Right renal cortex interstitium (tissue), 3 donors: ENCODE measurements around the gene FIGLA. TPM values are rescaled to one million over a fixed set of nuclear protein-coding genes. Genes with fewer than 3 reads are reported as not detected.
"Not testable (repeated sequence)": the region's sequence is repeated elsewhere in the genome, so short reads cannot be mapped to it uniquely, and the experiment has no call there.

Source experiments
- DNase-seq, 3 donors: peaks; one replicate each; pipeline ENCODE4 v3.0.0-alpha.2; 2013; ENCODE audit warnings: low read depth in 3 of 3, low spot score in 2 of 3
- polyA plus RNA-seq, 3 donors: library from polyadenylated mRNA; unstranded; fragments of 120-200 nt; gene quantifications; one replicate each; pipeline ENCODE4 v1.2.1, GENCODE V29; 2013; ENCODE audit not compliant: insufficient read length in 3 of 3

The FIGLA gene
- polyA plus RNA-seq, 3 donors = not detected

DNA sequence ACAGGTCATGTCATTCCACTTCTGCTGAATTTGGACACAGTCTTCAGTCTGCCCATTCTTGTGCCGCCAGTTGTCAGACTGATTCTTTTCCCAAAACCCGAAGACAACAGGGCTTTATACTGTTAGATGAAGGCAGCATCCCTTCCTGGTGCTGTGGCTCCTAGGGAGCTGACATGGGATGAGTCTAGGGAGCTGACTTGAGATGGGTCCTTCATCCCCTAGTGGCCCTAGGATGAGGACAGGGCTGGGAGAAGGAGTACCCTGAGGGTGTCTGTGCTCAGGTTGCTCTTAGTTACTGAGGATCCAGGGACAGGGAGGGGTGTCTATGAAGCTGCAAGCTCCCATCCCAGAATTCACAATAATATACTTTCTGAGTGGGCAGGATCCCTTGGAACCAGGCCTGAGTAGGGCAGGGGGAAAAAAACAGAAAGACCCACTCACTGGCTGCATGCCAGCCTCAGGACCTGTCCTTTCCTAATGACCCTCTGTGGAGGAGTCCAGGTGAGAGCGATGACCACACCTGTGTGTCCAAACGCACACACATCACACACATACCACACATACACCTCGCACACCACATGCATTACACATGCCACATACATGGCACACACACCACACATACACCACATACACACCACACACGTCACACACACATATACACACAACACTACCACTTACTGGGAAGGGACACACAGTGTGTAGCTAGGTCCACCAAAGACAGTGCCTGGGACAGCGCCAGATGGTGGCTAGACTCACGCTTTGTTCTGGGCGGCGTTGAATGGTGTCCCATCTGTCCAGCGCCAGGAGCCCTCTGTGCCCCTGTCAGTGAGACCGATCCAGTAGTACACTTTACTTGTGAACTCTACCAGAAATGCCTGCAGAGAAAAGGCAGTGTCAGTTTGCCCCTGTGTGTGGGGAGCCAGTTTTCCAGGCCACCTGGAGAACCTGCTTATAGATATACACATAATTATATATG, 18.8 kb upstream of the FIGLA start:
- no peak for DNase-seq

DNA sequence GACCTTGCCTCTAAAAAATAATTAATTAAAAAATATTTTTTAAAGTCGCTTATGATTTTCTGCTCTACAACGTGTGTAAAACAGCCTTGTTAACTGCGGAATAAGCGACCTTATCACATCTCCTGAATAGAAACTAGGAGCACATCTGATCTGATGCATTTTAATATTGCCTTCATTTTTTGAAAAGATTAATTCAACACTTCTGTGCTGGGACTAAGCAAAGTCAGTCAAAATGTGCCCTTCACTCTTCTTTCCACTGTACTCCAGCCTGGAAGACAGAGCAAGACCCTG, 17.3 kb upstream of the FIGLA start:
- DNase-seq = no peak

DNA sequence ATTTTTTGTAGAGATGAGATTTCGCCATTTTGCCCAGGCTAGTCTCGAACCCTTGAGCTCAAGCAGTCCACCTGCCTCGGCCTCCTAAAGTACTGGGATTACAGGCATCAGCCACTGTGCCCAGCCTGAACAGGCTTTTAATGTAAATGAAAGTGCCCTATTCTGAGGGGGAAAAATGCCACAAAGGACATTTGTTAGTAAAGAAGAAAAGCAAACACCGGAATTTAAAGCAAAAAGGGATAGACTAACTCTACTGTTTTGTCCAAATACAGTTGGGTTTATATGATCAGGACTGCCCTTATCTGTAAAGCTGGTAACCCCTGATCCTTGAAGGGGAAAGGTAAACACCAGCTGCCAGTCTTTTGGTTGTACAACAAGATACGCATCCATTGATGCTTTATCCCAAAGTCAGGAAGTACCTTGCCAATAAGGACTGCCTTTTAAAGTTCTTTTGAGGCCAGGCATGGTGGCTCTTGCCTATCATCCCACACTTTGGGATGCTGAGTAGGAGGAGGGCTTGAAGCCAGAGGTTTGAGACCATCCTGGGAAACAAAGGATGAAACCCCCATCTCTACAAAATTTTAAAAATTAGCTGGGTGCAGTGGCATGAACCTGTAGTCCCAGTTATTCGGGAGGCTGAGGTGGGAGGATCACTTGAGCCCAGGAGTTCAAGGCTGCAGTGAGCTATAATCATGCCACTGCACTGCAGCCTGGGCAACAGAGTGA, 16.8 kb upstream of the FIGLA start:
- no peak for DNase-seq

DNA sequence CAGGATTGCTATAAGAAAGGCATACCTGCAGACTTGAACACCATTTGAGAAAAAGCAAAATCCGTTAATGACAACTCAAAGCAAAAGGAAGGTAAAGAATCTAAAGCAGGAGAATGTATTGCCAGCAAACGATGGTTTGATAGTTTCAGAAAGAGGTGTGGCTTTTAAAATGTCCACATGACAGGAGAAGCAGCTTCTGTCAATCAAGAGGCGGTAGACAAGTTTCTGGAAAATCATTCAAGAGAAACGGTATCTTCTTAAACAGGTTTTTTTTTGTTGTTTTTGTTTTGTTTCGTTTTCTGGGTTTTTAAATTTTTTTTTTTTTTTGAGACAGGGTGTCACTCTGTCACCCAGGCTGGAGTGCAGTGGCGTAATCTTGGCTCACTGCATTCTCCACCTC, 16.2 kb upstream of the FIGLA start:
- no peak for DNase-seq

DNA sequence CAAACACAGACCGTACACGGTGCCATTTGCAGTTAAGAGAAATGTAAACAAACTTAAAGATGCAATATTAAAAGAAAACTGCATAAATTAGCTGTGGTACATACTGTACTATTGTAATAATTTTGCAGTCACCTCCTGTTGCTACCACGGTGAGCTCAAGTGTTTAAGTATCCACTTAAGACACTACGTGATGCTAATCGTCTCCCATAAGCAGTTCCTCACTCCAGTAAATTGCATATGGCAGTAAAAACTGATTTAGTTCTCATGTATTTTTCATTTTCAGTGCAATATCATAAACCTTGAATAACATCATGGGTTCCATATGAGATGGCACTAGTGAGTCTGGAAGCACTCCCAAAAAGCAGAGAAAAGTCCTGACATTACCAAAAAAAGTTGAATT, 15.6 kb upstream of the FIGLA start:
- DNase-seq = no peak

DNA sequence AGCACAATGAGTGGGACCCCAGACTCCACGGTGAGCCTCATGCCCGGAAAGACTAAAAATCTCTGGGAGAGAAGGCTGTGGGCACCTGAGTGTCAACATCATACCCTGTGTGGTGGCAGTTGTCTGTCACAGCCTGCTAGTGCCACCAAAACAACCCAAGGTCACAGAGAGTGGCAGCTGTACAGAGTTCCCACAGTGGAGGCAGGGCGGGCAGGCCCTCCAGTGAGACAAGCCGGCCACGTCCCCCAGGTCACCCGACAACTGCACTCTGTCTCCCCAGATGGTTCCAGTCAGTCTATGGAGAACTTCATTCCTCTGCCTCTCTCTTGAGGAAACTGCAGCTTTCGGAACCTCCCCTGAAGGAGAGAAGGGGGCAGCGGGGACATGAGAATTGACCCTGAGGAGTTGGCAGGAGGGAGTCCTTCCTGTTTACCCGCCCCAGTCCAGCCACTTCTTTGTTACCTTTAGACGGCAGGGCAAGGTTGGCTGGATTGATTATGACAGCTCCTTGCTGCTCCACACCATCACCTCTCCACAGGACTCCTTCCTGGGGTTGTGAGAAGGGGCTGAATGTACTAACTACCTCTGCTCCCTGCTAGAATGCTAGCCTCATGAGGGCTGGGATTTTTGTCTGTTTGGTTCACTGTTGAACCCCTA, 11.3 kb upstream of the FIGLA start:
- no peak for DNase-seq

DNA sequence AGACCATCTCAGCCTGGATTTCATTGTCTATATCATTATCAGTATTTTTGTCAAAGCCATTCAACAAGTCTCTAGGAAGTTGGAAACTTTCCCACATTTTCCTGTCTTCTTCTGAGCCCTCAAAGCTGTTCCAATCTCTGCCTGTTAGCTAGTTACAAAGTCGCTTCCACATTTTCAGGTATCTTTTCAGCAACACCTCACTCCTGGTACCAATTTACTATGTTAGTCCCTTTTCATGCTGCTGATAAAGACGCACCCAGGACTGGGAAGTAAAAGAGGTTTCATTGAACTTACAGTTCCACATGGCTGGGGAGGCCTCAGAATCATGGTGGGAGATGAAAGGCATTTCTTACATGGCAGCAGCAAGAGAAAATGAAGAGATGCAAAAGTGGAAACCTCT, 9.3 kb upstream of the FIGLA start:
- DNase-seq = no peak

DNA sequence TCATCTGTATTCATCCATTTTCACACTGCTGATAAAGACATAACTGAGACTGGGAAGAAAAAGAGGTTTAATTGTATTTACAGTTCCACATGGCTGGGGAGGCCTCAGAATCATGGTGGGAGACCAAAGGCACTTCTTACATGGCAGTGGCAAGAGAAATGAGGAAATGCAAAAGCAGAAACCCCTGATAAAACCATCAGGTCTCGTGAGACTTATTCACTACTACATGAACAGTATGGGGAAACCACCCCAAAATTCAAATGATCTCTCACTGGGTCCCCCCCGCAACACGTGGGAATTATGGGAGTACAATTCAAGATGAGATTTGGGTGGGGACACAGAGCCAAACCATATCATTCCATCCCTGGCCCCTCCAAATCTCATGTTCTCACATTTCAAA, 7.6 kb upstream of the FIGLA start:
- DNase-seq = not testable (repeated sequence)

DNA sequence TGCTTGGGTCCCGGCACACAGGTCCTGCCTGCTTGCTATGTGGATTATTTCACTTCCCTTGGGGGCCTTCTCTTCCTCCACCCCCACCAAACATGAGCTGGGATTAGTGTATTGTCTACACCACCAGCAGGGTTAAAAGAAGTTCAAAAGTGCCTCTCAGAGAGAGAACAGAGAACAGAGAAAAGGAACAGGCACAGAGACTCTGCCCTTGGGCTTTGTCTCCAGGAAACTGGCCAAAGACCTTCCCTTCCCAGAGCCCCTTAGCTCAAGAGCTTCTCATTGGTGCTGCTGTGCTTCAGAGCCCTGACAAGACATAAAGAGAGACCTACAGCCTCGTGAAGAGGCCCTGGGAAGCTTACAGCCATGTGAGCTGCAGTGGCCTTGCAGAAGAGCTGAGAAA, 7.1 kb upstream of the FIGLA start:
- DNase-seq = no peak

DNA sequence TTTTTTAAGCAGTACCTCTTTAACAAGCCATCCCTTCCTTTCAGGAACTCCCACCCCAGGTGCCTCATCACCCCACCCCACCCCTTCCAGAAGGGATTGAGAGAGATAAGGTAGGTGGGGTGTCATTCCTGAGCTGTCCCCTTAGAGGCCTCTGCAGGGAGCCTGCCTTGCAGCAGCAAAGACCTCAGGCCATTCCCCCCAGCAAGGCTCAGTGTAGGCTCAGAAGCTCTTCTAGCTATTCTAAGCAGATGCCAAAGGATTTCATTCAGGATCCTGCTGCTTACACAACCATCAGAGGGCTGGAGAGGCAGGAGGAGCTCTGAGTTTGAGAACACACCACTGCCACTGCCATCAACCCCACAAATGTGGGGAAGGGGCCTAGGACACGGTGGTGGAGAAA, 5.8 kb upstream of the FIGLA start:
- no peak for DNase-seq

DNA sequence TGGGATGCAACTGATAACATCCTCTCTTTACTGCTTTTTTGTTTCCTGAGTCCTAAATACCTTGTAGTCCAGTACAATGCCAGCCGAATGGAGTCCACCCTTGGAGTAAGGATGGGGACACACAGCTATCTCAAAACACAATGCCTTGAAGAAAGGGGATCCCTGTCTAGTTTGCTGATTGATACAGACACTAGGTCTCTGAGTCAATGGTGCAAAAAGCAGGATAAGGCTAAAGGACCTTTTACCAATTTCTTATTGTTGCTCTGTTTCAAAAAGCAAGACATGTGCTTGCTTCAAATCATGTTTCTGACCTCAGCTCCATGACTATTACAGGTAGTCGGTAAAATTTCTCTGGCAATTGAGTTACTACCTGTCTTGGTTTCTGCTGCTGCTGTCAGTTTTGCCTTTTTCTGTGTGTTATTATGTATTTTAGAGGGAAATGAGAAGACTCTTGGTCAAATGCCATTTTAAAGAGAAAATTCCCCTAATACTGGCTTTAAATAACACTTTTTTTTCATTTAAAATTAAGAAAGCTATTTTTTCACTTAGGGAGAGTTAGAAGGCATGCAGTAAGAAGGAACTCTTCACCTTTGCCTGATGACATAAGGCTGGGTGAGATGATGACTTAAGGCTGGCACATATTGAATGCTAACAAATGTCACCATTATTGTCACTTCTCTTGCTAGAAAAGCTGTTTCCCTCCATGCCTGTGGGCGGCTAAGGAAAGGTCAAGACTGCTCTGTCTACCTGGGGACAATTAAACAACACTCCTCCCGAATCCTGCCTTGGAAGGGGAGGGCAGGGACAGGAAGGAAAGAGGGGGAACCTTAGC, 4.9 kb upstream of the FIGLA start:
- DNase-seq = no peak

DNA sequence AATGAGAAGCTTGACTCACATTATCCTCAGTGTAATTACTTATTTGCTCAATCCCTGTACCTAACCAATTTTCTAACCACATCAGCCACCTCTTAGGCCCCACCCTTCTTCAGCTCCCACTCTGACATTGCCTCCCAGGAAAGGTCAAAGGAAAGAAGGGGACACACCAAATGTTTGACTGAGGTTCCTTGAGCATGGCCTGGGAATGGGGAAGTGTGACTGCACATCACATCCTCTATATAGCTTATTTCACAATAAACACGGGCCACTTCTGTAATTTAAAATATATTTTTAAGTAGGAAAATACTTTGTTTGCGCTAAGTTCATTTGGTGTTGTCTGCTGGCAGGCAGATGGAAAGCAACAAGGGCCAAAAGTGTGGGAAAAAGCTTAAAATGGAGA, 3.0 kb upstream of the FIGLA start:
- DNase-seq = no peak

DNA sequence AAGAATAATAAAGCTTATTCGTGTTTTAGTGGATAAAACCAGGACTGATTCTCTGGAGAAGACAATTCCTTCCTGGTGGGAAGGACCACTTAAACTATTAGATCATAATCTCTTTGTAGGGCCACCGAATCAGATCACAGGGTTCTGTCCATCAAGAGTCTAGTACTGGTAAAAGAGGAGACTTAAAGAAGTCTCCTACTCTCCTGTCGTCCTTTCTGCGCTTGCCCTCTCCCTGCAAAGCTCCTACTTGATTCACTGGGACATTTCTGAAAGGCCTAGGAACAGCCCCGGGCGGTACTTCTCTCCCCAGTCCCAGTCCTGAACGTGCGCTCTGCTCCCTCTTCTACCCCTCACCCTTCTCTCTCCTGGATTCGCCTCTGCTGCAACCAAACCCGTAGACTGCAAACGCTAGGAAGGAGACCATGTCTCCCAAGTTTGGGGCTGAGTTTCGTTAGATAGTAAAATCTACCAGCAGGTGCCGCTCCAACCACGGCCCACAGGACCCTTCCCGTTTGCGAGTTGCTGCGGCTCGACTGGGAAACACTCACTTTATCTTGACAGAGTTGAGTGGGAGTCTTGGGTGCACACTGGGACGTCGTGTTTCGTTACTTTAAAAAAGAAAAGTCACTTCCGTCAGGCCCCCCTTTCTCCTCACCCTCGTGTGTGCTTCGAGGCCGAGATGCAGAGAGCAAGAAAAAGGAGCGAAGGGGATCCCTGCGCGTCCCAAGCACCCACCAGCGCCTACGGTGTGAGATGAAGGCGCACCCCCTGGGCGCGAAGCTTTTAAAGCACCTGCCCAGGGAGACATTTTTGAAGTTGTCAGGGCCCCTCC, 923 bp downstream of the FIGLA start:
- peak in 2 of 3 donors; percentile 44 to 55 for DNase-seq

DNA sequence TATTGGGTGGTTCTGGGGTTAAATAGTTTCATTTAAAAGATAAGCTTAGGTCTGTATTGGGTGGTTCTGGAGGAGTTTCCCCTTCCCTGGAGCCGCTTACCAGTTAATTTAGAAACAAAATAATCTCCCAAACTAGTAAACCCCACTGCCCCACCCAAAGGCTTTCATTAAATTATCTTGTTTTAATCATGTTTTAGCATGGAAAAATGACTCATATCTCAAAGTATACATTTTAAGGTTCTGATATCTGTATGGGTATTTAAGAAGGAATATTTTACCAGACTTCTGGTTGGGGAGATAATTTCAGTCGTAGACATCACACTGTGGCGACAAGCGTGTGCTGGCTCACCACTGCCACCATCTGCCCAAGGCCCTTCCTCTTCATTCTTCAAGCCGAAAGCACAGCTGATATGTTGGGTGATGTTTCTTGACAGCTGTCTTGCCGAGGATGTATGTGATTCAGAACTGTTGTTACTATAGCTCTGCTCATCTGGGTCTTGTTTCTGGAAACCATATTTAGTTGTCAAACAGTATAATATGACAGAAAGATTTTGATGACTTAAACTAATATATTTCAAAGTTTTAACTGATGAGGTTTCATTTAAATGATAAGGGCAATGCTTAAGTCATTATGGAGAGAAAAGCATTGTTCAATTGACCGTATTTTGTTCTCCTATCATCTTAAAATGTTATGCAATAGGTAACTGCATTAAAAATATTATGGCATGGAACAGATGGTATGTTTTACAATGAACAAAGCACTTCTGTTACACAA, 5.1 kb downstream of the FIGLA start:
- no peak for DNase-seq

DNA sequence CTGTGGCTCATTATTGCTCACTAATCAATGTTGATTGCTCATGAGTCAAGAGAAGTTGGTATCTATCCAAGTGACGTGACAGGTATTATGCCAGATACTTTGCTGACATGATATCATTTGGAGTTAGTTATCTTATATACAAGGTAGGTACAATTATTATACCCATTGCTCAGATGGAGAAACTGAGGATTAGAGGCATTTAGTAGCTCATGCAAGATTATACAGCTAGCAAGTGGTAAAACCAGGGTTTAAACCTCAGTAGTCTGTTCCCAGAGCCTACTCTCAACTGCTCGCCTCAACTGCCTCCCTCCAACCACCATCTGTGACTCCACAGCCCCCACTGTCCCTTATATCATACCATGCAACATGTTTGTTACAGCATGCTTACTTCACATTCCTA, 6.1 kb downstream of the FIGLA start:
- DNase-seq = no peak

DNA sequence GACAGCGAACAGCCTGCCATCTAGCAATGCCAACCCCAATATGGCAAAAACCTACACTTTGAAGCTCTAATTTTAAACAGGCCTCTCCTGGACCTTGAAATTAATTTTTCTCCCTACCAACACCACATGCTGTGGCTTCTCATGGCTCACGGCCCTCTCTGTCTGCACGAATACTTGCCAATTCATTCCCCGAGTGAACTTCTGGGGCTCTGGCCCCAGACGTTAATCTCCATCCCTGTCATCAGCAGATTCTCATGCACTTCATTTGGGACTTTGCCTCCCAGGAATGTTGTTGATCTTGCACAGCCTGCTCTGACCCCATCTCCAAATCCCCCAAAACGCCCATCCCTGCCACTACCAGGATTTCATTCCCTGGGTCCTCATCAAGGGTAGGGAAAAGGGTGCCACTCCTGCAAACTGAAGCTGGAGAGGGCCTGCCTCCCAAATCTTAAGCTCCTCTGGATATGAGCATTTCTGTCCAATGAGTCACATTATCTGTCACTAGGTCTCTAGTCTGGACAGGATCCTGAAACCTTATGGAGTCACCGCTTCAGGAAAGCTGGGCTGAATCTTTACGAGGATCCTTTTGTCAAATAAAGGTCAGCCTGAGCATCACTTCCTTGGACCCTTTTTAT, 10.4 kb downstream of the FIGLA start:
- no peak for DNase-seq

DNA sequence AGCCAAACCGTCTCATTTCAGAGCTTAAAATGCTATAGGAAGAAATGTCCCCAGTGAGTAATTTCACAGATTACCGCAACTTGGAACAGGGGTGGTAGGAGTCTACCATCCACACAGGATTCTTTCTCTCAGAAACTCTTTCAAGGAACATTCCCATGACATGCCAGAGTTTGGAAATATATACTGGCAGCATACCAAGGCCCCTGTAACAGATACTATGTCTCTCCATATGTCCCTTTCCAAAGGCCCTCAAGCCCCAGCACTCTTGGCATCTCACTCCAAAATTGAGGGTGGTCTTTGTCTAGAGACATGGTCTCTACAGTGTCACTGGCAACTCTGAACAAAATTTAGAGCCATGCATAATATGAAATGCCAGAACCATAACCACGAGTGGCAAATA, 11.0 kb downstream of the FIGLA start:
- no peak for DNase-seq

DNA sequence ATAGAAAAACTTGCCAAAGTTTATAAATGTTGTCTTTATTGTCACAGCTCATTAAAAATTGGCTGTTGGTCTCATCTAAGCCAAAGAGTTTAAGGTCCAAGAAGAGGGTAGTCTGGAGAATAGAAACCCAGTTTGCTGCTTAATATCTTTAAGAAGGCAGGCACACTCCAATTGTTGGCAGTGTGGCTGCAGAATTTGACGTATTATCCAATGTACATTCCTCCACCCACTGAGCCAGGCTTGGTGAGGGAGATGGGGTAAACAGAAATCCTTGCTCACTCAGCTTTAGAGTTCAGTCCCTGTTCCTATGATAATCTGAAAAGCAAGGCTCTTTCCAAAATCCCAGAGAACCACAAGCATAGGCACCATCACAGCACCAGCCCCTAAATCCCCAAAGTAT, 11.8 kb downstream of the FIGLA start:
- DNase-seq = no peak

DNA sequence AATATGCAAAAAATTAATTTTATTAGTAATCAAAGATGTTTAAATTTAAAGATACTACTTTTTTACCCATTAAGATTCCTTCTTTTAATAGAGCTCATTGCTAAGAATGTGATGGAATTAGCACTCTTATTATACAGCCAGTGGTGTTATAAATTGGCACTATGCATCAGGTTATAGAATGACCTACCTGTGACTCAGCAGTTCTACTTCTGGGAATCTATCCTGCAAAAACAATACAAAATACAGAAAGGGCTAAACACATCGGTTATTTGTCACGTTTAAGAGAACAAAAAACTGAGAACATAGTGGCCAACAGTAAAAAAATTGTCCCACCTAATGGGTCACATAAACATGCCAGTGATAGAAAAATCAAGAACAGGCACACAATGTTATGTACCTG, 13.0 kb downstream of the FIGLA start:
- DNase-seq = no peak
